Muscle of arm (tissue), 12 donors: ENCODE measurements around the gene MCM3AP. TPM values are rescaled to one million over a fixed set of nuclear protein-coding genes. Genes with fewer than 3 reads are reported as not detected.

Source experiments
- DNase-seq: peaks from one replicate; pipeline ENCODE4 v3.0.0-alpha.2; 2013
- polyA plus RNA-seq, 12 donors: library from polyadenylated mRNA; unstranded; fragments of 120-200 nt; gene quantifications; one replicate each; pipeline ENCODE4 v1.2.1, GENCODE V29; 2013; ENCODE audit not compliant: insufficient read length in 12 of 12

MCM3AP gene
- polyA plus RNA-seq, 12 donors, result 51.5 to 81.8 (median 55.6) TPM; not detected in 1

- no peak for DNase-seq
These were observed 65.1 kb downstream of the MCM3AP start for GRCh38 chr21:46220275-46220810.

DNA sequence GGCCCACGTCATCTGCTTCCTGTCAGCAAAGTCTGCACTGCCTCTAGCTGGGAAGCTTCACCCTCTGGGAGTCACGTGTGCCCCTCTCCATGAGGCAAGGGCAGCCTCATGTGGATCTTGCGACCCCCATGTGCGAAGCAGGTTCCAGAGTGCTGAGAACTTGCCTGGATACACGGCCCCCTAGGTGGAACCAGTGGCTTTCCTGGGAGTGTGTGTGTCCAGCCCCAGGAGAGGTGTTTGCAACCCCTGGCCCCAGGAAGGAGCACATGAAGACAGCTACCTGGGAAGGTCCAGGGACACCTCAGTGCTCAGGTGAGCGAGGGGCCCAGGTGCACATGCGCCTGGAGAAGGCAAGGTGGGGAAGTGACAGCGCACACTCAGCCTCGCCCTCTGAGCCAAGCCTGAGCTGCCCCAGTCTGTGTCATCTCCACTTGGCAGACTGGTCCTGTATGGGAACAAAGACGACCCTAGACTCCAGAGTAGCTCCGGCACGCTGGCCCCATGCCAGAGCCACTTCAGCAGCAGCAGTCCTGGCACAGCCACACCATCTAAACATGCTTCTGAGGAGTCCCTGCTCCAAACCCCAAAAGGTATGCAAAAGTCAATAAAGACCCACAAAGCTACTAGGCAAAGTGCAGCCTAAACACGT is 65.7 kb downstream of the MCM3AP start:
- DNase-seq, result no peak

DNA sequence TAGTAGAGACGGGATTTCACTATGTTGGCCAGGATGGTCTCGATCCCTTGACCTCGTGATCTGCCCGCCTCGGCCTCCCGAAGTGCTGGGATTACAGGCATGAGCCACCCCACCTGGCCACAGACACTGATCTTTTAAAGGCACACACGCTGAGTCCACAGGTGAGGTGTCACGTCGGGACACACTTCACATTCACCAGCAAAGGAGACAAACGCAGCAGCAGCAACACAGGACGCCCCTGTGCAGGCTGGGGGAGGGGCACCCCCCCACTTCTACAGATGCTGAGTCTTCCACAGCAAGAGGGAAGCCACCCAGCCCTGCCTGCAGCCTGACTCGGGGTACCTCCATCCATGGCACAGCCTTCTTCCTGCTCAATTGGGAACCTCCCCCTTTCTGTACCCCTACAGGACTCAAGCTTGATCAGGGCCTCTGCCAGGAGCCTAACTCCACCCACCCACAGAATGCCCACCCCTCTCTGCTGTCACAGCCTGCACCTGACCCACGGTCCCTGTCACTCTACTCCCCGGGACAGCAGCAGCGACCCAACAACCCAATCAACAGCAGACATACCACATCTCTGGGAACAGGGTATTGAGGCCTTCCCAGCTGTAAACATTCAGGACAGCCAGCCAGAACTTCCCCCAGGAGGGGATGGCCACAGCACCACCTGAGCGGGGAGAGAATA is 66.4 kb downstream of the MCM3AP start:
- DNase-seq, result no peak

- no peak for DNase-seq
These were observed 67.8 kb downstream of the MCM3AP start for GRCh38 chr21:46217511-46218196.

- DNase-seq, result no peak
These were observed 69.2 kb downstream of the MCM3AP start for GRCh38 chr21:46216132-46216747.

GRCh38 chr21:46215436-46216131 is 69.8 kb downstream of the MCM3AP start:
- DNase-seq, result no peak

- no peak for DNase-seq
These were observed 70.7 kb downstream of the MCM3AP start for GRCh38 chr21:46214478-46215340.

GRCh38 chr21:46213620-46214286 is 71.7 kb downstream of the MCM3AP start:
- DNase-seq, result no peak

GRCh38 chr21:46212721-46213484 is 72.5 kb downstream of the MCM3AP start:
- no peak for DNase-seq

- DNase-seq, result no peak
These were observed 73.4 kb downstream of the MCM3AP start for GRCh38 chr21:46211786-46212720.

GRCh38 chr21:46211376-46211775 is 74.0 kb downstream of the MCM3AP start:
- no peak for DNase-seq

- no peak for DNase-seq
These were observed 74.9 kb downstream of the MCM3AP start for GRCh38 chr21:46210378-46211136.

DNA sequence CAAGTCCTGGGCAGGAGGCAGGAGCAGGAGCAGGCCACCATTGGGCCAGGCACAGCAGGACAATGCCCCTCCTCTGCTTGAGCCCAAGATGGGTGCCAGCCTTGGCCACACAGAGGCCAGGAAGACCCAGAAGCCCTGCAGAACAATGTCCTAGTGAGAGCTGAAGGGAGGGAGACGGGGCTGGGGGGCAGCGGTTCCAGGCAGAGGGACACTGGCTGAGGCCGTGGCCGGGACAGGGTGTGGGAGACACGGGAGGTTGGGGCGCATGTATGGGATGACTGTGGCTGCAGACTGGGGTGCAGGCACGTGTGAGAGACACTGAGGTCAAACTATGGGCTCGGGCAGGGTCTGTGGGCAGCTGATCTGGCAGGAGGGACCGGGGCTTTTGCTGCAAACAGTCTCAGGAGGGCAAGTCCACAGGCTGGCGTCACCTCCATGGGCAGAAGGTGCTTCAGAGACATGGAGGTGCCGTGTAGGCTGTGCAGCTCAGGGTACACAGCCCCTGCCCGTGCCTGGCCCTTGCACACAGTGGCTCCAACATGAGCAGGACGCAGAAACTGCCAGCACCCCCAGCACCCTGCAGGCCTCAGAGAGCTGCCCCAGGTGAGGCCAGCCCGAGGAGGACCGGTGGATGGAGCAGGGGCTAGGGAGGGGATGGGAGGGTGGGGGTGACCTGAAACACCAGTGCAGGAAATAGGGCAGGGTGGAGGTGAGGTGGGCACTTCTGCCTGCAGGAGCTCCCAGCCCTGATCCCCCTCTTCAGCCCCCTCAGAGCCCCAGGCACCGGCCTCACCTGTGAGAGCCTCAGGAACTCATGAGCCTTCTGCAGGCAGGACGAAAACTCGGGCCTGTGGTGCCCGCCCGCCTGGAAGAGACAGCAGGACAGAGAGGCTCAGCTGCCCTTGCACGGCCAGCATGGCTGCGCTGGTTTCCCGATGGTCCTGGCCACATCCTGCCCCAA is 76.4 kb downstream of the MCM3AP start:
- no peak for DNase-seq

DNA sequence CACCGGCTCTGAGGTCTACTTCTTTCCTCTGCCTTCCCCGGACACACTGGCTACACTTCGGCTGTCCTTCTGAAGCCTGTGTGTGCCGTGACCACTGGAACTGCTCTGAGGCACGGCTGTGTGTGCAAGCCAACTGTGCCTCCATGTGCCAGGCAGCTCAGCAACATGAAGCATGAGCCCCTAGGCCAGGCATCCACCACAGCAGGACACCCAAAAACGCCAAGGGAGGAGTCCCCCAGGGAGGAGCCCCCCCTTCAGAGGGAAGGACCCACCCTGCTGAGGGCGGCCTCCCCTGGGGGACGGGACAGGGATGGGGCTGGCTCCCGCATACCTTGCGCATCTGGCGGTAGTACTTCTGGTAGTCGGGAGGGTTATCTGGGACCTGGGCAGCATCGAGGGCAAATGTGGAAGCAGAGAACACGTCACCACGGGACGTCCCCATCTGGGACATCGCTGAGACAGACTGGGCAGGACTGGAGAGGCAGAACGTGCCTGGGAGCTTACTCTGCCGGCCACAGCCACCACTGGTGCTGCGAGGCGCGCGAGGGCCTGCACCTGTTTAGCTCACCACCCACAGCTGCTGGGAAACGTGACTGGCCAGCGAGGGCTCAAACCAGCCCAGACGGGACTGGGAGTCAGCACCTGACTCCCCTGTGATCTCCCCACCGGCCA is 77.4 kb downstream of the MCM3AP start:
- no peak for DNase-seq
